Stimulated activated CD4-positive, alpha-beta T cell treated with anti-CD3 and anti-CD28 coated beads, Interleukin-1b, Interleukin-23, amount 100 ng/mL, for 4 hours (primary cell): Measurements from ENCODE around the gene PAQR3.

ENCODE experiments used
- DNase-seq, 2 donors: peaks; one replicate each; pipeline ENCODE4 v3.0.0-alpha.2; 2020; ENCODE audit warnings: low read depth in 2 of 2

PAQR3 gene, protein sequence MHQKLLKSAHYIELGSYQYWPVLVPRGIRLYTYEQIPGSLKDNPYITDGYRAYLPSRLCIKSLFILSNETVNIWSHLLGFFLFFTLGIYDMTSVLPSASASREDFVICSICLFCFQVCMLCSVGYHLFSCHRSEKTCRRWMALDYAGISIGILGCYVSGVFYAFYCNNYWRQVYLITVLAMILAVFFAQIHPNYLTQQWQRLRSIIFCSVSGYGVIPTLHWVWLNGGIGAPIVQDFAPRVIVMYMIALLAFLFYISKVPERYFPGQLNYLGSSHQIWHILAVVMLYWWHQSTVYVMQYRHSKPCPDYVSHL

DNA sequence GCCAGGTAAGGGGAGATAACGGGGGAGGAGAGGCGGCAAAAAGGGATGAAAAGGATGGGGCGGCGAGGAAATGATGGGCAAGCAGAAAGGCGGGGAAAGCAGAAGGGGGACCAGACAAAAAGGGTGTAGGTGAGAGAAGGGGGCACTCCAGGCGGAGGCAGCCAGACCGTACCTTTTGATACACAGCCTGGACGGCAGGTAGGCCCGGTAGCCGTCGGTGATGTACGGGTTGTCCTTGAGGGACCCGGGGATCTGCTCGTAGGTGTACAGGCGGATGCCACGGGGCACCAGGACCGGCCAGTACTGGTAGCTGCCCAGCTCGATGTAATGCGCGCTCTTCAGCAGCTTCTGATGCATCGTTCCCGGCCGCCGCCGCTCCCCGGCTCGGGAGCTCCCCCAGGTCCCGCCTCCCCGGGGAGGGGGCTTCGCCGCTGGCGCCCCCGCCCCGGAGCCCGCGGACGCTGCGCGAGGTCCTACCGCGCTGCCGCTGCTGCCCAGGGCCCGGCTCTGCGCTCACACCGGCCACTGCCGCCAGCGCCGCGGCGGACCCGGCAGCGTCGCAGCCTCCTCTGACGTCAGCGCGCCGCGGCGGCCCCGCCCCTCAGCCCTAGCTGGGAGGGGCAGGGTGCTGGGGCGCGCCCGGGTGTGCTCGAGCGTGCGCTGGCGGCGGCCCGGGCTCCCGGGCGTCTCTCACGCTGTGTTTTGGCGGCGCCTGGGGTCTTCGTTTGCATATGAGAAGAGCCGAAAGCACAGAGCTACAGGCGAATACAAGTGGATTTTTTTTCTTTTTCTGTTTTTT is at the start of gene PAQR3:
Gene PAQR3, minus strand, starts transcription at position 571 of the 799 bp plus-strand sequence. Its CDS starts 214 bp downstream, at position 357.
- peak; percentile 73 to 87 for DNase-seq

DNA sequence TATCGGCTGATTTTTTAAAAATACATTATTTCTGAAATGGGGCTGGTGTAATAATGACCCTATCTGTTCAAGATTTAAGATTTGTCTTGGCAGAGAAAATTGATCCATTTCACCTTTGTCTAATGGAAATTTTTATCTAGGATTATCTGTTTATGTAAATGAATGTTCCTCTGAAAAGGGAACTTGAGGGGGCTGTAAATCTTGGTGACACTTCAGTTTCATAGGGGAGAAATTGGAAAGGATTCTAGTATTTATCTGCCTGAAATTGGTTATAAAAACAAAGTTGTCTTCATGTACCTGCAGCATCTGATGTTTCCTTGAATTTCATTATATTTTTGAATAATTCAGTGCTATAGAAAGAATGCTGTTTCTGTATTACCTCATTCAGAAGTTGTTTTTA is 48.4 kb upstream of the PAQR3 start:
- DNase-seq, result no peak

DNA sequence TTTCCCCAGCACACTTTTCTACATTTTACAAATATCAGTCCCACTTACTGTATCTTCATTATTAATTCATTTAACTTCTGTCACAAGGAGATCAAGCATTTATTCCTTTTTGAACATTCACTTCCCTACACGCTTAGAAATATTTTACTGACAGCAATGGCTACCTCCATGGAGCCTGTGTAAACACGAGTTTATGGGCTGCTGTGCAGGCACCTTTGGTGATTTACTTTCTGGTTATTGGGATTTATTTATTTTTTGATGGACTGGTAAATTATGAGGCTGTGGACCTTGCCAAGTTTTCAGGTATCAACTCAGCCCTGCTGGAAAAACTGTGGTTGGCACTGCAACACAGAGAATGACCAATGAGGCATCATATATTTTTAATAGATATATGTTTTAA is 45.4 kb upstream of the PAQR3 start:
- no peak for DNase-seq

DNA sequence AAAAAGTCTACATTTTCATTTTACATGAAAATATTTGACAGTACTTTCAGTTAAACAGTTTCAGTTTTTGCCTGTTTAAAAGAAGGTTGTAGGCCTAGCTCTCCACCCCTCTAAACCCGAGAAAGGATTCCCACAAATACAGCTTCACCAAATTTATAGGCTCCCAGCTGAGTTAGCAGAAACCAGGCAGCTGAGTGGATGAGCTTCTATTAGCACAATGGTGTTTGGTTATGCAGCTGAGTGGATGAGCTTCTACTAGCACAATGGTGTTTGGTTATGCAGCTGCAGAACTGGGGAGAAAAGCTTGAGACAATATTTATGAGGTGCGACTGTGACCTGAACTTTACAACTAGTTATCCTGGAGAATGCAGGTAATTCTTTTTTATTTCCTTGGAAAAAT is 36.6 kb upstream of the PAQR3 start:
- no peak for DNase-seq

DNA sequence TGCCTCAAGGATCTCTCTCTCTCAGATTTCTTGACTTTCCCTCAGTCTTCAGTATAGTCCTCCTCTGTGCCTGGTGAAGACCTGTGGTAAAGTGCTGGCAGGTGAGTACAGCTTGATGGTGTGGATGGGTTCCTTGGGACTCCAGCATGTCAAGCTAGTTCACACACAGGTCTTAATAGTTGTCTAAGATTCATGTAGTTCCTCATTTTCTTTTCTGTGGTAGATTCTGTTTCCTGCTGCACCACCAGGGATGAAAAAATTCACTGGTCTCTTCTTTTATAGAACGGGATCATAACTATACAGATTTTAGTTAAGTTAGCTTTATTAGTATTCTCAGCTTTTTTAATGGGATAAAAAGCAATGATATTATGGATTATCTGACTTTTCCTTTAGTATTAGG is 32.5 kb upstream of the PAQR3 start:
- DNase-seq, result no peak

DNA sequence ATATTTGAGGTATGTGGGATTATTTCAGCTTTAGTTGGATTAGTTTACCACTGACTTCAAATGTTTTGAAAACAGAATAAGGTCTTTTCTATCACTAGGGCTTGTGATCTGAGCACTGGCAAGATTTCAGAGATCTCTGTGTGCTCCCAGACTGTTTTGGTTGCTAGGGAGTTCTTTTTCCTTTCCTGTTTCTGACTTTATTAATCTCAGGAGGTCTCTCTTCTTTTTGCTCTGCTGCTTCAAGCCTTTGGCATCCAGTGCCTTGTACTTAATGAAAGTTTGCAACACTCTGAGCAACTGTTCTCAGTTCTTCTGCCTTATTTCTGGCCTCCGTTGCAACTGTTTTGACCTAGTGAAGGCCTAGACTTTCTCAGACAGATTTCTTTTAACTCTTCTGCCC is 32.1 kb upstream of the PAQR3 start:
- no peak for DNase-seq

DNA sequence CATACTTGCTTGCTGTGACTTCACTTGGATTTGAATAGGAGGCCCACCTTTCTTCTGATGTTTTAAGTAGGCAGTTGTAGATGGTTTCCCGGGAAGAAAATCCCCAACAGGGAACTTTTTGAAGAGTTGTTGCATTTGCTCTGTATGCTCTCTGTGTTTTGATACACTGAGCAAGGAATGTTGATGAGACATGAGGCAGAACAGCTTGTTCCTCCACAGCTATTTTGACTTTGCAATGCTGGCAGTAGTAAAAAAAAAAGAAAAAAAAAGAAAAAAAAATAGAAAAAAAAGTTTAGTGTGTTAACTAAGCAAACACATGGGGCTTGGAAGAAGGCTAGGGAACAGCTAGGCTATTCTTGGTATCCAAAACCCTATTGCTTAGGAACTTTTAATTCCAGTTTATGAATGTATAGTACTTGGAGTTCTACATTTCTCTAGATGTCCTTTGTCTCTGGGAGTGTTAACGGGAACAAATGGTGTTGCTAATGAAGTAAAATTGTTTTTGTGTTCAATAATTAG is 23.4 kb upstream of the PAQR3 start:
- DNase-seq, result no peak

DNA sequence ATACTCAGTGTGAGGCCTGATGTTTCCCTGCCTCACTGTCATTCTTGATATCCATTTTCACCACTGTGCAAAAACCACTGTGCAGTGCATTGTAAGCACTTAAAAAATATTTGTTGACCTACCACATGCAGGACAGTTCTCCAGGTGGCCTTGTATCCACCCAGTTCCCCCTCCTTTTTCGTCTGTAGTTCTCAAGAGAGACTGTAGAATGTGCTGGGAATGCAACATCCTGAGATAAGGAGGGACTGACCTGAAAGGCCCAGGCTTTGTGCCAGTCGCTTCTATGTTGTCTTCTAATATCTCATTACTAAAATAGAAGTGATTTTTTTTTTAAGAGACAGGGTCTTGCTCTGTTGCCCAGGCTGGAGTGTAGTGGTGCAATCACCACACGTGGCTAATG is 21.7 kb upstream of the PAQR3 start:
- DNase-seq, result no peak

DNA sequence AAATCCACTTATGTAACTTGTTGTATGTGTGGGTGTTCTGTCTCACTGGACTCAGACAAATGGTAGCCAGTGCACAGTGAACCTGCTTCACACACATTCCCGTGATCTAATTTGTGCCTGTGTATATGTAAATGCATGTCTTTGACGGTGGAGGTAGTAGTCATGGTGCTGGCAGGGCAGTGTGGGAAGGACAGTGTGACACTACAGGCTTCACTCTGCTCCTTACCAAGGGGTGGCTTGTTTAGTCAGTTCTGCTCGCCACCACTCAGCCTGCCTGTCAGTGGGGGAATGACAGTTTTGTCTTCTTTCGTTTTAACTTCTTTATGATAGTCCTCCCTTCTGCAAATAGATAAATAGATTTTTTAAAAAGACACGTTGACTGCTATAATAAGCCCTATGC is 17.7 kb upstream of the PAQR3 start:
- DNase-seq, result no peak

DNA sequence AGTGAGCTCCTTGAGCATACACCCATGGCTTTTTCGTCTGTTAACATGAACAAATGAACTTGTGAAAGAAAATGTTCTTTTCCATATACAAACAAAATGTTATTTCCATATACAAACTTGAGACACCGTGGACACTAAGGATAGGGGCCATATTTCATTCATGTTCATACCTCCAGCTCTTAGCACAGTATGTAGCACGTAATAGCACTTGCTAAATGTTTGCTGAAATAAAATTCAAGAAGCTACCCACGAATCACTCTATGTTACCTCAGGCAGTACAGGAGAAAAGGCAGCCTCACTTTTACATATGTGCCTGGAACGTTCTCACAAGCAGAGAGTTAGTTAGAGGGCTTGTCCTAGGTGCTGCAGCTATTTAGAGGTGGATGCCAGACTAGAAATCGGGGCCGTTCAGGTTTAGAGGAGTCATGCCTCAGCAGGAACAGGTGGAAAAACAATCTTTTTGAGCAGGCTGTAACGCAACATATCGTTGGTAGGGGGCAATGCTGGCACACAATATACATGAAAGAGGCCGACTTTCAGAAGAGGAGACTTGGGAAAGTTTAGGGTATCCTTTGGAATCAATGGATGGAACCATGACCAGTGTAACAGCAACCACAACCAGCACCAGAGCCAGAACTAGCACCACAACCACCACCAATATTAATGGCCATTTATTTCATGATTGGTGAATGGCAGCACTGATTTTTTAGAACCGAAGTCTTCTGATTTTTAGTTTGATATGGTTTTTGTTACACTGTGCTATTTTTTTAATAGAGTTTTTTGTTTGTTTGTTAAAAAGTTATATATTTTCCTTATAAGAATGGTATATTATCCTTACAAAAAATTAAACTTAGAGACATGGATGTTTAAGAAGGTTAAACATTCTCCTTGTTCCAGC is 14.8 kb upstream of the PAQR3 start:
- DNase-seq, result no peak

DNA sequence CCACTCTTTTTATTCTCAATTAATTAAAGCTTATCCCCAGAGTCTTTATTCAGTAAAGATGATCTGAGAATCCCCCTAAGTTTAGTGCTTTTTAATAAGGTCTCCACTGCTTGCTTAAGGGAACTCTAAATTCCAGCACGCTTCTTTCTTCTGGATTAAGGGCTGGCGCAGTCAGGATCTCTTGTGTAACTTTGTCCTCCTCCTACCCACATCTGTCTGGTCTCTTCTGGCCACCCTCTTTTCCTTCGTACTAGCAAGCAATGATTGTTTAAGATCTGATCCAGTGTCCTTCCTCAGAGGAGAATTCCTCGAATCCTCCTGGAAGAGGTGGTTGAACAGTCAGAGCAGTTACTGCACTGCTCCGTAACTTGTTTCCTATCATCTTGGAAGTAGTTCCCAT is 14.0 kb upstream of the PAQR3 start:
- no peak for DNase-seq

DNA sequence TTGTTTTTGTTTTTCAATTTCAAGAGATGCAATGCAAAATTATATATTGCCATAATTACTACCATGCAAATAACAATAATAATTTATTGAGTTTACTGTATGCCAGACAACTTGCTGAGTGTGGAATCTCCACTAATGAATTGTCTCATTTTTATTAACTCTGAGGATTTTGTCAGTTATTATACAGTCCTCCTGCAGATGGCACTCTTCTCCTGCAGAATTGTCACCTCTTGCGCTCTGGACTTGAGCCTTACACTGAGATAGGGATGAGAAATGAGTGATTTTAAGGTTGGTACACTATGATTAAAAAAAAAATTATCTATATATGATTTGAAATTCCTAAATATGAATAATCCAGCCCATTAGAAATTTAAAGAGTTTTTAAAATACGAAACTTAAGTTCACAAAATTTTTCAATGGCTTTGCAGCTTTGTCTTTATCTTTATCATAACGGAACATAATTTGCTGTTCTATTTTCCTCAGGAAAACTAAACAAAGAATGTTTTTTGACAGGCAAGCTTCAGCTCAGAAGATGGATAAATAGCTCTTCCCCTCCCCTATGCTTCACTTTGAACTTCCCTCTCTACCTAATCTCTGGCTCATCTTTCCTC is 12.7 kb upstream of the PAQR3 start:
- peak in 1 of 2 donors; percentile 28 for DNase-seq

DNA sequence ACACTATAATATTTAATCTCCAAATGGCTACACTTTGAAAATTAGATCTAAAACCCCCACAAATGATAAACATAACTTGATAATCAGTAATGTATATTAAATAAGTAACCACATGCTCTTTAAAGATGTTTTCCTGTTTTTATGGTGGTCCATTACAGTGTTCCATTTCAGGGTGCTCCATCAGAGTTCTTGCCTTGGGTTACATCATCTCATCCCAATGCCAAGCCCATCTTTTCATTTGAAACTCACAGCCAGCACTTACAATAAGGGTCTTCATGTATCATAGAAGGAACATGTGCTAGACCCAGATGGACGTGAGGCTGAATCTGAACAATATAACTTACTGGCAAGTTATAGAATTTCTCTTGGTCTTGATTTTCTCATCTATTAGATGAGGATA is 10.5 kb upstream of the PAQR3 start:
- no peak for DNase-seq

DNA sequence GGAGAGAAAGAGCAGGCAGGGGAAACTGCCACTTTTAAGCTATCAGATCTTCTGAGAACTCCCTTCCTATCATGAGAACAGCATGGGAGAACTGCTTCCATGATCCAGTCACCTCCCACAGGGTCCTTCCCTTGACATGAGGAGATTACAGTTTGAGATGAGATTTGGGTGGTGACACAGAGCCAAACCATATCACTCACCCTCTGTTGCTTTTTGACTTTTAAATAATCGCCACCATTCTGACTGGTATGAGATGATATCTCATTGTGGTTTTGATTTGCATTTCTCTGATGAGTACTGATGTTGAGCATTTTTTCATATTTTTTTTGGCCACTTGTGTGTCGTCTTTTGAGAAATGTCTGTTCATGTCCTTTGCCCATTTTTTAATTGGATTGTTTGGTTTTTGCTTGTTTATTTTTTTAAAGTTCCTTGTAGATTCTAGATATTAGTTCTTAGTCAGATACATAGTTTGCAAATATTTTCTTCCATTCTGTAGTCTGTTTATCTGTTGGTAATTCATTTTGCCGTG is 6.5 kb upstream of the PAQR3 start:
- no peak for DNase-seq

DNA sequence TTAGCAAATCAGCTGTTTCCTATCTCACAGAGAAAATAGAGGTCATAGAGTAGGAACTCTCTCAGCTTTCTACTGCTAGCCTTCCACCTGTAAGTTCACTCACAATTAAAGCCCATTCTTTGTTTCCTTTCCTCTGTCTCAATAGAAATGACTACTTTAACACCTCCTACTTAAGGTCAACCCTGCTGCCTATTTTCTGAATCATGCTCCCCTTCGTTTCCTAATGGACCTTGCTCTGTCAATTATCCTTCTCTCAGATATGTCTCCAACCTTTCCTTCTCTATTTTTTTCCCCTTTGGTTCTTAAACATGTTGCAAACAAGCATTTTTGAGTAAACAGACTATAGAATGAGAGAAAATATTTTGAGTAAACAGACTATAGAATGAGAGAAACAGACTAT is 5.1 kb upstream of the PAQR3 start:
- DNase-seq, result no peak

DNA sequence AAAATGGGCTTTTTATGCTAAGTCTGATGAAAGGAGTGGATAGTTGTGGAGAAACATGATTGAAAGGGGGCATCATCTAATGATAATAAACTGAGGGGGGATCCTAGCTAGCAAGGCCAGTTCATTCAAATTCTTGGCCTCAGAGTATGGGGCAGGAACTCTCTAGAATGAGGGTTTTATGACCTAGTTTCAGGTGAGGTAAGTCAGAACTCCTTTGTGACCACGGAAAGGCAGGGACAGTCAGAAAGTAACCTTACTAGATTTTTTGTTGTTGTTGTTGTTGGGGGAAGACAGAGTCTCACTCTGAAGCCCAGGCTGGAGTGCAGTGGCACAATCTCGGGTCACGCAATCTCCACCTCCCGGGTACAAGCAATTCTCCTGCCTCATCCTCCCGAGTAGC is 1.5 kb upstream of the PAQR3 start:
- no peak for DNase-seq

DNA sequence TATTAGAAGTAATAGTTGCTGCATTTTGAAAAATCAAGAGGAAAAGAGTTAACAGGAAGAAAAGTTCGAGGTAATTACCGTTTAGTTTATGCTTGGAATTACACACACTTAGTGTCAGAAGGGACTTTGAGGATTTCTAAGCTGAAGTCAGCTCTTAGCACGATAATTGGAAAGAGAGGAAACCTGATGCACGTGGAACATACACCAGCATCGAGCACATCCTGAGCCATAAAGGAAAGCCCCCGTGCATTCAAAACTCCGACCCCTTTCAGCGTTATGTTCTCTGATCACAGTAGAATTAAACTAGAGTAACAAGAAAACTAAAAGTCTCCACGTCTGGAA is 400 bp upstream of the PAQR3 start:
- no peak for DNase-seq

DNA sequence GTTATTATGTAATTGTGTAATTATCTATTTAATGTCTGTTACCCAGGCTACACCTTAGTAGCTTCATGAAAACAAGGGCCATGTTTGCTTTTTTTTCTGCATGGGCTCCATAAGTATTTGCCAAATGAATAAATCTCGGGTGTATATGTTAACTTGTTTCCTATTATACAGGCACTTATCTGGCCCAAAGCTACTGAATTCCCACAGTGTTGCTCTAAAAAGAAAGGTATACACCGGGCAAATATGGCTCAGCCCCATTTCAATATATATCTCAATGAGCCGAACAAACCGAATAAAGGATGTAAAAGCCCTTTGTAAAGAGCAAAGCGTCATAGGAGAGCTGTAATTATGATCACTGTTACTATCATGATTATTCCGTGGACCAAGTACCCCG is 767 bp downstream of the PAQR3 start:
- no peak for DNase-seq

DNA sequence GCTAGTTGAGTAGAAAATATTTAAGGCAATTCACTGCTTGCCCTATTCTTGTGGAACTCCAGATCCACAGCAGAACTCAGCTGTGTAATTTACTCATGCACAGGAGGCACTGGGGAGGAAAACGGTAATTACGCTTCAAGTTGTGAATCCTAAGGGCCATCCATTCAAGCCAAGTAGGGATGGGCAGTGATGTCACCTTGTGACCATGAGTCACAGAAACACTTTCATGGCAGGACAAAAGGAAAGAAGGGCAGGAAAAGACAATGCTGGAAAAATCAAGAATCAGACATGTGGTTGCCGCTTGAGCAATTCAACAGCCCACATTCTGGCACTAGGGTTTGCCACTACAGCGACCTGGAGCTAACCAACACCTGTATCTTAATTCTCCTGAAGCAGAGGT is 1.4 kb downstream of the PAQR3 start:
- no peak for DNase-seq

DNA sequence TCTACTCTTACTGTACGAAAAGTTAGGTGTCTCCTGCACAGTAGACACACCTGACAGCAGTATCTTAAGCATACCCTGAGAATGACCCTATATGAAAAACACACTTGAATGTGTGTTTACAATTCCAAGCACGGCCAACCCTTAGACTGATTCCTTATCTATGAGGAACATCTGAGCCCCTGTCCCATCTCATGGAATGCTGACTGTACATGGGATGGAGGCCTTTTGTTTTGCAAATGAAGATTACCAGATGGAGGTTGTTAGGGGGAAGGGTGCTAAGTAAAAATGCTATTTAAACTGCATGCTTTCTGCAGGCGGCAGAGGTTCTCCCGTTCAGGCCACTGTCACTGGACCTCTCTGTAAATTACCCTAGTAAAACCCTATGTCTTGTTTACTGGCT is 2.2 kb downstream of the PAQR3 start:
- DNase-seq, result no peak

DNA sequence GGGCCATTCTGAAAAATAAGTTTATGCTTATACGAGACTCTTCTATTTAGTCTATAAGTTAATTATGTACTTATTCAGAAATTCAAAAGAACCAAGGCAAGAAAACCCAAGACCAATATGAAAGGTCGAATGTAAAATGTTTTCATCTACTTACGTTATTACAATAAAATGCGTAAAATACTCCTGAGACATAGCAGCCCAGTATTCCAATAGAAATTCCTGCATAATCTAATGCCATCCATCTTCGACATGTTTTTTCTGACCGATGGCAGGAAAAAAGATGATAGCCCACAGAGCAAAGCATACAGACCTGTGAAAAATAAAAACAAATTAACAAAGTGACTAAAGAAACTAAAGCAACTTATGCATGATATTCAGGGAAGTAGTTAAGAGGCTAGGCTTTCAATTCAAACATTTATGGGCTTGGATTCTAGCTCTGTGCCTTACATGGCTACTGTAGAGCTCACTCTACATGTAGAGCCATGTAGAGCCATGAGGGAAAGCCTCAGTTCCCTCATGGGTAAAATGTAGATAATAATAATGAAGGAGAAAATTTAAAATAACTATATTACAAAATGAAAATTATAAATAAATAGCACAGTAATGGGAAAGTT is 9.1 kb downstream of the PAQR3 start:
- no peak for DNase-seq
